Measurements from ENCODE around the gene DYNC1I2. TPM values are rescaled to one million over a fixed set of nuclear protein-coding genes. Genes with fewer than 3 reads are reported as not detected.

DYNC1I2 gene
- total RNA-seq, 1 experiment from 2014 or later, result 72.8 TPM

DNA sequence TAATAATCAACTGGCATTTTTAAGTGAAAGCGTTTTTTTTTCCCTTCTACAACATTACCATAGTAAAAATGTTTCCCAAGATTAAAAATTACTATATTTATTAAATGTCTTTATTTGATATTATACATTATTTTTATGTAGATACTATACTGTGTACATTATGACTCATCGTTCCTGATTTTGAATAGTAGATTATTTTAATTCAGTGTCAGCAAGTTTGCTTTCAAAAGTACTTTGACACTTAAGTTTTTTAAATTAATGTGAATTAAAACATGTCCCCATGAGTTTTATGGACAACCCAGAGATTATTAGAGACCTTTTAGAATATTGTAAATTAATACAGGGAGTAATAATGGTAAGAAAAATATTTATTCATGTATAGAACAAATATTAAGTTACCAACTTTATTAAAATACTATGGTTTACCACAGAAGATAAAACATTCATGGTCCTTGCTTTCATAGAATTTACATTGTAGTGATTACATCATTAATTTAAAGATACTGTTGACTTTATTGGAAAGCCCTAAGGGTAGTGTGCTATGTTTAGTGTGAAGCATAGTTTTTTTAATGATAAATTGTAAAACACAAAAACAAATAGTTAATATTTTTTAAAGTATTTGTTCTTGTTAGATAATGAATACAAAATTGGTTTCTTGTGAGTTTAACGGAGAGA is 21.9 kb downstream of the DYNC1I2 start:
- no TSS peak for BruUV-seq (replicated peaks)
- CTCF ChIA-PET, result no interaction called here
- POLR2A ChIA-PET, result no interaction called here
- peaks cover 6% of the 10 kb centered on the region; the same call in 1 of the 2 replicates for H3K36me3 ChIP-seq (ENCODE audit: control insufficient read depth, insufficient read depth, low read length)
- intact Hi-C loops (cut with micrococcal nuclease; ENCODE audit: unreplicated experiment), result no loop called here
- no peaks in the 10 kb centered on the region for H3K27me3 ChIP-seq (ENCODE audit: control insufficient read depth, insufficient read depth, low read length)
- TF ChIP-seq TCF7L2 (IDR thresholded peaks at IDR 0.05; ENCODE audit: low read depth, low read length) (no peak), SIN3A (IDR thresholded peaks at IDR 0.05; ENCODE audit: borderline replicate concordance, insufficient read depth, low read depth, low read length) (no peak), POLR2AphosphoS5 (IDR thresholded peaks at IDR 0.05; ENCODE audit: low read depth, low read length) (no peak), CTCF (IDR thresholded peaks at IDR 0.05) (no peak)
- TF ChIP-seq, protein P1, sequence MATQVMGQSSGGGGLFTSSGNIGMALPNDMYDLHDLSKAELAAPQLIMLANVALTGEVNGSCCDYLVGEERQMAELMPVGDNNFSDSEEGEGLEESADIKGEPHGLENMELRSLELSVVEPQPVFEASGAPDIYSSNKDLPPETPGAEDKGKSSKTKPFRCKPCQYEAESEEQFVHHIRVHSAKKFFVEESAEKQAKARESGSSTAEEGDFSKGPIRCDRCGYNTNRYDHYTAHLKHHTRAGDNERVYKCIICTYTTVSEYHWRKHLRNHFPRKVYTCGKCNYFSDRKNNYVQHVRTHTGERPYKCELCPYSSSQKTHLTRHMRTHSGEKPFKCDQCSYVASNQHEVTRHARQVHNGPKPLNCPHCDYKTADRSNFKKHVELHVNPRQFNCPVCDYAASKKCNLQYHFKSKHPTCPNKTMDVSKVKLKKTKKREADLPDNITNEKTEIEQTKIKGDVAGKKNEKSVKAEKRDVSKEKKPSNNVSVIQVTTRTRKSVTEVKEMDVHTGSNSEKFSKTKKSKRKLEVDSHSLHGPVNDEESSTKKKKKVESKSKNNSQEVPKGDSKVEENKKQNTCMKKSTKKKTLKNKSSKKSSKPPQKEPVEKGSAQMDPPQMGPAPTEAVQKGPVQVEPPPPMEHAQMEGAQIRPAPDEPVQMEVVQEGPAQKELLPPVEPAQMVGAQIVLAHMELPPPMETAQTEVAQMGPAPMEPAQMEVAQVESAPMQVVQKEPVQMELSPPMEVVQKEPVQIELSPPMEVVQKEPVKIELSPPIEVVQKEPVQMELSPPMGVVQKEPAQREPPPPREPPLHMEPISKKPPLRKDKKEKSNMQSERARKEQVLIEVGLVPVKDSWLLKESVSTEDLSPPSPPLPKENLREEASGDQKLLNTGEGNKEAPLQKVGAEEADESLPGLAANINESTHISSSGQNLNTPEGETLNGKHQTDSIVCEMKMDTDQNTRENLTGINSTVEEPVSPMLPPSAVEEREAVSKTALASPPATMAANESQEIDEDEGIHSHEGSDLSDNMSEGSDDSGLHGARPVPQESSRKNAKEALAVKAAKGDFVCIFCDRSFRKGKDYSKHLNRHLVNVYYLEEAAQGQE (IDR thresholded peaks at IDR 0.05; ENCODE audit: insufficient read depth in 1 of 2, low read depth in 2 of 2, low read length in 1 of 2), result no peak
- H3K4me1 ChIP-seq (ENCODE audit: control insufficient read depth, insufficient read depth, low read length), result peaks cover 21% of the 10 kb centered on the region; the same call in 1 of the 2 replicates
- no peaks in the 10 kb centered on the region for H3K9me3 ChIP-seq (ENCODE audit: control insufficient read depth, insufficient read depth, low read depth, low read length)
- DNase-seq (ENCODE audit: low read depth, low spot score), result no peak
- H3K4me3 ChIP-seq (ENCODE audit: low read depth in 2 of 2, low read length in 2 of 2), result no peak overlapping the region
- no peak for ATAC-seq
- in situ Hi-C loops (cut with HindIII; ENCODE audit: low pct_unique_long_range_greater_than_20kb, low sequenced_read_pairs), result no loop called here
- no peak overlapping the region for H3K27ac ChIP-seq (ENCODE audit: low read length)

GRCh38 chr2:171711351-171711750 is 24.1 kb downstream of the DYNC1I2 start:
- TF ChIP-seq SIN3A (IDR thresholded peaks at IDR 0.05; ENCODE audit: borderline replicate concordance, insufficient read depth, low read depth, low read length), result no peak
- TF ChIP-seq, protein P1 (IDR thresholded peaks at IDR 0.05; ENCODE audit: insufficient read depth in 1 of 2, low read depth in 2 of 2, low read length in 1 of 2), result no peak
- TF ChIP-seq POLR2AphosphoS5 (IDR thresholded peaks at IDR 0.05; ENCODE audit: low read depth, low read length), result no peak
- no peak for TF ChIP-seq TCF7L2 (IDR thresholded peaks at IDR 0.05; ENCODE audit: low read depth, low read length)
- TF ChIP-seq CTCF (IDR thresholded peaks at IDR 0.05), result no peak
- POLR2A ChIA-PET, result no interaction called here

More at GRCh38 chr2:171711351-171711750, 24.1 kb downstream of the DYNC1I2 start:
- Histone ChIP-seq H3K27ac (ENCODE audit: low read length) (no peak overlapping the region), H3K4me1 (ENCODE audit: control insufficient read depth, insufficient read depth, low read length) (peaks cover 20% of the 10 kb centered on the region; the same call in 1 of the 2 replicates), H3K36me3 (ENCODE audit: control insufficient read depth, insufficient read depth, low read length) (peaks cover 11% of the 10 kb centered on the region), H3K4me3 (ENCODE audit: low read depth in 2 of 2, low read length in 2 of 2) (no peak overlapping the region), H3K27me3 (ENCODE audit: control insufficient read depth, insufficient read depth, low read length) (no peaks in the 10 kb centered on the region), H3K9me3 (ENCODE audit: control insufficient read depth, insufficient read depth, low read depth, low read length) (no peaks in the 10 kb centered on the region)
- in situ Hi-C loops (cut with HindIII; ENCODE audit: low pct_unique_long_range_greater_than_20kb, low sequenced_read_pairs), result no loop called here
- DNase-seq (ENCODE audit: low read depth, low spot score) (no peak), ATAC-seq (no peak)
- intact Hi-C loops (cut with micrococcal nuclease; ENCODE audit: unreplicated experiment), result no loop called here
- no TSS peak for BruUV-seq (replicated peaks)
- CTCF ChIA-PET, result interaction anchor here (0.8 kb wide), 1 partner anchor 137 kb away, joined by 3 read pairs; no protein-coding TSS in a partner anchor

Data from Panc1 (cell line).